ENCODE data around the gene SHANK1.

DNA sequence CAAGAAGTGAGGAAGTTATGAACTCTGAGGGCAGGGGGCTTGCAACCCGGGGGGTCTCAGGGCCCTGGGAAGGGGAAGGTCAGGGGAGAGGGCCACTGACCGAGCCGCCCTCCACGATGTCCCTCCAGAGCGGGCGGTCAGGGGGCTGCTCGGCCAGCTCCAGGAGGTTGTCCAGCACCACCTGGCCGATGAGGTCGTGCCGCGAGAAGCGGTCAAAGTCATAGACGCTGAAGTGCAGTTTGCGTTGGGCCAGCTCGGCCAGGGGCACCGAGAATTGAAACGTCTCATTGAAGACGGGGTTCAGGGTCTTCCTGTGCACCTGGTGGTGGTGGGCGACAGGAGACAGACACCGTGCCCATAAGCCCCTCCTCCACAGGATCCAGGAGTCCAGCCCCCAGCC is 90.4 kb downstream of the SHANK1 start:
- TF ChIP-seq POLR2AphosphoS5 (IDR thresholded peaks at IDR 0.05; ENCODE audit: low read depth, low read length) (no peak), POLR2A (IDR thresholded peaks at IDR 0.05; ENCODE audit: low read depth, low read length) (no peak), TAF1 (IDR thresholded peaks at IDR 0.05; ENCODE audit: low read depth, low read length) (no peak)

Measured in GM12891 (cell line).